Large intestine (tissue), 12 donors: ENCODE results near the gene ZNF608. TPM values are rescaled to one million over a fixed set of nuclear protein-coding genes. Genes with fewer than 3 reads are reported as not detected.

Experiments
- DNase-seq, 2 donors: peaks; one replicate each; pipeline versions ENCODE4 v3.0.0 to v3.0.0-alpha.2; 2013
- H3K27ac ChIP-seq: one replicate; pipeline ENCODE4 v1.5.1; 2013; ENCODE audit warnings: low read length
- H3K27me3 ChIP-seq: 2 replicates; pipeline ENCODE4 v1.6.1; 2013; ENCODE audit warnings: low read length; ENCODE audit not compliant: control insufficient read depth, insufficient read depth
- H3K36me3 ChIP-seq: 2 replicates; pipeline ENCODE4 v1.6.1; 2013; ENCODE audit warnings: low read length; ENCODE audit not compliant: control insufficient read depth, insufficient read depth
- H3K4me1 ChIP-seq: one replicate; pipeline ENCODE4 v1.6.1; 2013; ENCODE audit warnings: low read length; ENCODE audit not compliant: control insufficient read depth, insufficient read depth
- H3K4me3 ChIP-seq: one replicate; pipeline ENCODE4 v1.5.1; 2013; ENCODE audit warnings: low read length
- H3K9me3 ChIP-seq: one replicate; pipeline ENCODE4 v1.6.1; 2013; ENCODE audit warnings: mild to moderate bottlenecking, low read depth, low read length, moderate library complexity; ENCODE audit not compliant: control insufficient read depth
- WGBS: methylation state at CpG from one replicate; pipeline ENCODE4 v1.1.5; 2013; ENCODE audit warnings: low lambda C conversion rate; ENCODE audit not compliant: insufficient coverage; 5-methylcytosine and 5-hydroxymethylcytosine counted together
- long read RNA-seq, 11 donors: transcript quantifications; one replicate each; lab custom pipeline, GENCODE V29; 2026
- polyA plus RNA-seq: library from polyadenylated mRNA; unstranded; fragments of 120-200 nt; gene quantifications from one replicate; pipeline ENCODE4 v1.2.1, GENCODE V29; 2013

The ZNF608 gene
- 44.2 TPM for polyA plus RNA-seq
- long read RNA-seq, donor 1, partial matches to known transcripts, result 0 of 3 reads
- long read RNA-seq, donor 1, other reads (novel, unspliced or antisense), result 0 of 3 reads
- long read RNA-seq, donor 2, partial matches to known transcripts, result 15 of 17 reads
- long read RNA-seq, donor 2, other reads (novel, unspliced or antisense), result 0 of 17 reads
- long read RNA-seq, donor 3, partial matches to known transcripts, result 7 of 8 reads
- long read RNA-seq, donor 3, other reads (novel, unspliced or antisense), result 0 of 8 reads
- long read RNA-seq, donor 4, partial matches to known transcripts, result 0 of 1 reads
- long read RNA-seq, donor 4, other reads (novel, unspliced or antisense), result 0 of 1 reads
- long read RNA-seq, donor 5, partial matches to known transcripts, result 6 of 11 reads
- long read RNA-seq, donor 5, other reads (novel, unspliced or antisense), result 0 of 11 reads
- long read RNA-seq, donor 6, partial matches to known transcripts, result 12 of 15 reads
- long read RNA-seq, donor 6, other reads (novel, unspliced or antisense), result 0 of 15 reads
- long read RNA-seq, donor 7, partial matches to known transcripts, result 6 of 6 reads
- long read RNA-seq, donor 7, other reads (novel, unspliced or antisense), result 0 of 6 reads
- long read RNA-seq, donor 8, partial matches to known transcripts, result 25 of 26 reads
- long read RNA-seq, donor 8, other reads (novel, unspliced or antisense), result 0 of 26 reads
- long read RNA-seq, donor 9, partial matches to known transcripts, result 6 of 8 reads
- long read RNA-seq, donor 9, other reads (novel, unspliced or antisense), result 0 of 8 reads
- long read RNA-seq, donor 10, partial matches to known transcripts, result 22 of 23 reads
- long read RNA-seq, donor 10, other reads (novel, unspliced or antisense), result 0 of 23 reads
- long read RNA-seq, donor 11, partial matches to known transcripts, result 0 of 3 reads
- long read RNA-seq, donor 11, other reads (novel, unspliced or antisense), result 0 of 3 reads

GRCh38 chr5:124745928-124746915 lies at the start of gene ZNF608:
Gene ZNF608, minus strand, starts transcription at chr5:124746639. Its CDS starts 1,650 bp downstream, at chr5:124744989.
- H3K4me3 ChIP-seq, result peak within 1 kb of the TSS; percentile 71
- DNase-seq, result peak in 1 of 2 donors; percentile 74
- no peaks in the 10 kb centered on the region for H3K36me3 ChIP-seq
- H3K9me3 ChIP-seq, result no peaks in the 10 kb centered on the region
- H3K27ac ChIP-seq, result peak within 1 kb of the TSS; percentile 95
- H3K4me1 ChIP-seq, result peaks cover 11% of the 10 kb centered on the region
- no peaks in the 10 kb centered on the region for H3K27me3 ChIP-seq
- WGBS, result 0% methylated on average over 6 of the region's 18 CpGs

DNA sequence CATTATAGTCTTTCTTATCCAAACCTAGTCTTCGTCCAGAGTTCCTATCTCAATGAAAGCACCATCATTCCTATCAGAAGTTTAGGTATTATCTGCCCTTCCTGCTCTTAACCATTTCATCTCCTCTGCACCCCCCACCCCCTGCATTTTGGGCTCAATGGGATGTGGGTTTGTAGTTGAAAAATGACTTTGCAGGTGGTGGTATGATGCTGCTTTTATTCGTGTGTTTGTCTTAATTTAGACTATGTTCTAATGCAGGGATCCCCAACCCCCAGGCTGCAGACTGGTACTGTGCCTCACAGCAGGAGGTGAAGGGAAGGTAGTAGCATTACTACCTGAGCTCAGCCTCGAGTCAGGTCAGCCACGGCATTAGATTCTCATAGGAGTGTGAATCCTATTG lies 49.4 kb upstream of the ZNF608 start:
- no peaks in the 10 kb centered on the region for H3K36me3 ChIP-seq
- no peaks in the 10 kb centered on the region for H3K9me3 ChIP-seq
- H3K4me1 ChIP-seq, result peaks cover 29% of the 10 kb centered on the region
- no peak for DNase-seq
- WGBS, result no CpG with 5 or more reads among the region's 4 CpGs
- no peaks in the 10 kb centered on the region for H3K27me3 ChIP-seq
- no peak overlapping the region for H3K27ac ChIP-seq
- no peak overlapping the region for H3K4me3 ChIP-seq

DNA sequence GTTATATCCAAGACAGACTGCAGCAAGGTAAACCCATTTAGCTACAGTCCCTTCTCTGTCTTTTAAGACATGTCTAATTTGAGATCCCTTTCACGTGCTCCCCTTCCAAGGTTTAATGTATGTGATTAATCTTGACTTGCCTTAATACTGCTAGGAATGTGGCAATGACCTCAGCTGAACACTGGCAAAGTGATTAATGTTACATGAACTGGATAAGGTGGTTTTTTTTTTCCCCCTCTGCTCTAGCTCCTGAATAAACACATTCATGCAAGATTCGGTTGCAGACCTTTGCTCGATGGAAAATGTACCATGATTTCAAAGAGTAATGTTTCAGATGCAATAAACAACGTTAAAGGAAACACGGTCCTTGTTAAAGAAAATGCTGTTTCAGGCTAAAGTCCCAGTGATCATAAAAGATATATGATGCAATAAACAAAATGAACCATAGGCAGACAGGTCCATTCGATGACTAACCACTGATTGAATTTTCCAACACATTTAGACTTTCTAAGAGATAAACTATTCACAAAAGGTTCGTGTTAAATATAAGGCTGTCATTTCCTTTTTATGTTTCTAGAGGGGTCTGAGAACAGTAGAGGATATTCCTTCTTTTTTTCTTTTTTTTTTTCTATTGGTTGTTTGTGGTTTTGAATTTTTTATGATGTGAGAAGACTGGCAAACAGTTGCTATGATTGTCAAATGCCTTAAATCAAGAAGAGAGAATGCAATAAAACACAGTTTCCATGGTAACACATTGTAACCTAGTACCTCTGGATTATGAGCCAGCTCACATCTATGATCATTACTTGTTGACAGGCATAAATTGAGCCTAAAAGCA lies 44.7 kb upstream of the ZNF608 start:
- Histone ChIP-seq H3K27me3 (no peaks in the 10 kb centered on the region), H3K9me3 (no peaks in the 10 kb centered on the region), H3K4me3 (no peak overlapping the region), H3K4me1 (peaks cover 44% of the 10 kb centered on the region), H3K36me3 (no peaks in the 10 kb centered on the region), H3K27ac (peak overlapping the region; percentile 90)
- DNase-seq, result peak; percentile 91 to 97
- WGBS, result 0% methylated on average over 1 of the region's 7 CpGs

- peak; percentile 39 to 69 for DNase-seq
- WGBS, result no CpG with 5 or more reads among the region's 3 CpGs
- Histone ChIP-seq H3K36me3 (no peaks in the 10 kb centered on the region), H3K4me3 (no peak overlapping the region), H3K4me1 (peaks cover 40% of the 10 kb centered on the region), H3K27ac (peak overlapping the region; percentile 90), H3K9me3 (no peaks in the 10 kb centered on the region), H3K27me3 (no peaks in the 10 kb centered on the region)
These were observed 44.0 kb upstream of the ZNF608 start for GRCh38 chr5:124790301-124790894.

DNA sequence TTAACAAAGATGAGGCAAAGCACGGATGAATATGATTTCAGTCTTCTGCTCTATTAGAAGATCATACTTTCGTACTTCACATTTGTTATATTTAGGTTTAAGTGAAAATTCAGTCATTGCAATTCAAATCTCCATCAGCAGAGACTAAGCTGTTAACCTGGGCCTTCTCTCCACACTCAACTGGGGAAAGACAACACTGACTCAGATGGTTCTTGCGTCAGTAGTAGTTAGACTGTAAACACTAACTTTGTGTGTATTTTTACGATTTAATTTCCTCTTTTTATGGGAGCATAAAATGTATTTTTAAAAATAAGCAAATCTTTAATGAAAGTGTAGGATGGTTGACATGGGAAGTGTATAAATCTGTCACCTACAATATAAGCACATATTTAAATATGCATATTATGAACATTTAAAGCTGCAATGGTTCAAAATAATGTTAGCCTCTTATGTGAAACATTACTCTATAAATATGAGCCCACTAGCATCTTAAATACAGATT lies 42.7 kb upstream of the ZNF608 start:
- Histone ChIP-seq H3K27me3 (no peaks in the 10 kb centered on the region), H3K27ac (no peak overlapping the region), H3K36me3 (no peaks in the 10 kb centered on the region), H3K4me3 (no peak overlapping the region), H3K4me1 (peaks cover 38% of the 10 kb centered on the region), H3K9me3 (no peaks in the 10 kb centered on the region)
- no CpG with 5 or more reads among the region's 4 CpGs for whole genome bisulfite sequencing
- no peak for DNase-seq

- WGBS, result no CpG with 5 or more reads among the region's 2 CpGs
- Histone ChIP-seq H3K9me3 (no peaks in the 10 kb centered on the region), H3K27ac (no peak overlapping the region), H3K4me3 (no peak overlapping the region), H3K36me3 (no peaks in the 10 kb centered on the region), H3K4me1 (no peaks in the 10 kb centered on the region), H3K27me3 (no peaks in the 10 kb centered on the region)
- DNase-seq, result no peak
These were observed 37.4 kb upstream of the ZNF608 start for GRCh38 chr5:124783794-124784193.

DNA sequence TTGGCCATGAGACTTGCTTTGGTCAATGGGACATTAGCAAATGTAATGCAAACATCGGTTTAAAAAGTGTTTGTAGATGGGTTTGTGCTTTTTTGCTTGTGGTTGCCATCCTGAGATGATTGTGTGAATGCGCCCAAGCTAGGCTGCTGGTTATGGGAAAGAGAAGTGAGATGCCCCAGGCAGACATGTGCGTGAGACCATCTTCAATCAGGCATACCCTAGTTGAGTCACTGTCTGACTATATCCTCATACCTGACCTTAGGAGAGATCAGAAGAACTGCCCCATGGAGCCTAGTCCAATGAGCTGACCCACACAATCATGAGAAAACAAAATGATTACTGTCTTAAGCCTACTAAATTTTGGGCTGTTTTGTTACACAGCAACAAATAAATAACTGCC lies 36.8 kb upstream of the ZNF608 start:
- Histone ChIP-seq H3K4me3 (no peak overlapping the region), H3K9me3 (no peaks in the 10 kb centered on the region), H3K27me3 (no peaks in the 10 kb centered on the region), H3K4me1 (no peaks in the 10 kb centered on the region), H3K27ac (no peak overlapping the region), H3K36me3 (no peaks in the 10 kb centered on the region)
- DNase-seq, result no peak
- no CpG with 5 or more reads among the region's 3 CpGs for WGBS

DNA sequence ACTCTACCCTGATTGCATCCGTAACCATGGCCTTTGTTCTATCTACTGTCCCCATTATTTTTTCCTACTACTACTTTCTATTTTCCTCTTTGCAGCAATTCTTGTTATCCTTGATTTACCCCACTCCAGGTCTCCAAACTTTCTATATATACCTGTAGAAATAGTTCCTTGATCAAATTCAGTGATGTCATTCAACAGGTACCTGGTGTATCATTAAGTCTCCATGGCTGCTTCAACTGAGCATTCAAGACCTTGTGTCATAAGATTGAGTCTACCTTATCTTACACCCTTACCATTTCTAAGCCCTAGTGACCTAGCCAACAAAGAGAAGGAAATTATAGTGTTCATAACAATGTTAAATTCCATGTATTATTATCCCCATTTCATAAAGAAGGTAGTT lies 35.8 kb upstream of the ZNF608 start:
- H3K36me3 ChIP-seq, result no peaks in the 10 kb centered on the region
- no peak for DNase-seq
- H3K4me1 ChIP-seq, result no peaks in the 10 kb centered on the region
- no peaks in the 10 kb centered on the region for H3K27me3 ChIP-seq
- H3K9me3 ChIP-seq, result no peaks in the 10 kb centered on the region
- WGBS, result 91% methylated on average over 1 of the region's 1 CpG
- no peak overlapping the region for H3K4me3 ChIP-seq
- no peak overlapping the region for H3K27ac ChIP-seq

DNA sequence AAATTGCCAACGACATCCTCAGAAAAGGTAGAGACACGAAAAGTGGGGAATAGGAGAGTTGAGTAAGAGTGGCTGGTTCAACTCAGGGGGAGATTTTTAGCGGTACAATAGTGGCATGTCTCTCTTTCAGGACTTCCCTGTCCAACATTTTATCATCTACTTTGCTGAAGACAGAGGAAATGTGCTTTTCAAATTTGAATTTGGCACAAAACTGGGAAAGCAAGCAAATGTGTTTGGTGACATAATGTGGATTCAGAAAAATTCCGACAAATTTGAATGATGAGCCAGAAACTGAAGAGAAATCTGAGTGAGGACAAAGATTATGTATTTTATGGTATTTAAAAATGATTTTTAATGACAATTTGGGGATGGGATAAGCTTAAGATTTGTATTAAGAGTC lies 33.6 kb upstream of the ZNF608 start:
- WGBS, result 100% methylated on average over 3 of the region's 4 CpGs
- Histone ChIP-seq H3K4me3 (no peak overlapping the region), H3K27me3 (no peaks in the 10 kb centered on the region)

More for the DNA sequence above, 33.6 kb upstream of the ZNF608 start:
- Histone ChIP-seq H3K9me3 (no peaks in the 10 kb centered on the region), H3K4me1 (no peaks in the 10 kb centered on the region), H3K36me3 (no peaks in the 10 kb centered on the region), H3K27ac (no peak overlapping the region)
- no peak for DNase-seq
